Panc1 (cell line): Measurements from ENCODE around the gene CCDC175.

Experiments
- SIN3A ChIP-seq: IDR thresholded peaks from 2 replicates; pipeline ENCODE4 v1.6.1; 2012; ENCODE audit warnings: low read depth, mild to moderate bottlenecking, low read length, moderate library complexity, borderline replicate concordance; ENCODE audit not compliant: insufficient read depth
- TF ChIP-seq, protein P1 (sequence below): fragments of 450-650 bp; IDR thresholded peaks from 2 replicates; pipeline ENCODE4 v1.5.1; 2017; ENCODE audit warnings: mild to moderate bottlenecking
- TF ChIP-seq, protein P2 (sequence below), 2 experiments: IDR thresholded peaks; 2 replicates each; pipeline ENCODE4 v1.6.1; 2011 to 2012; ENCODE audit warnings: low read depth in 2 of 2, control low read depth in 1 of 2, low read length in 1 of 2, mild to moderate bottlenecking in 1 of 2, moderate library complexity in 1 of 2; ENCODE audit not compliant: insufficient read depth in 1 of 2

- TF ChIP-seq, protein P1, sequence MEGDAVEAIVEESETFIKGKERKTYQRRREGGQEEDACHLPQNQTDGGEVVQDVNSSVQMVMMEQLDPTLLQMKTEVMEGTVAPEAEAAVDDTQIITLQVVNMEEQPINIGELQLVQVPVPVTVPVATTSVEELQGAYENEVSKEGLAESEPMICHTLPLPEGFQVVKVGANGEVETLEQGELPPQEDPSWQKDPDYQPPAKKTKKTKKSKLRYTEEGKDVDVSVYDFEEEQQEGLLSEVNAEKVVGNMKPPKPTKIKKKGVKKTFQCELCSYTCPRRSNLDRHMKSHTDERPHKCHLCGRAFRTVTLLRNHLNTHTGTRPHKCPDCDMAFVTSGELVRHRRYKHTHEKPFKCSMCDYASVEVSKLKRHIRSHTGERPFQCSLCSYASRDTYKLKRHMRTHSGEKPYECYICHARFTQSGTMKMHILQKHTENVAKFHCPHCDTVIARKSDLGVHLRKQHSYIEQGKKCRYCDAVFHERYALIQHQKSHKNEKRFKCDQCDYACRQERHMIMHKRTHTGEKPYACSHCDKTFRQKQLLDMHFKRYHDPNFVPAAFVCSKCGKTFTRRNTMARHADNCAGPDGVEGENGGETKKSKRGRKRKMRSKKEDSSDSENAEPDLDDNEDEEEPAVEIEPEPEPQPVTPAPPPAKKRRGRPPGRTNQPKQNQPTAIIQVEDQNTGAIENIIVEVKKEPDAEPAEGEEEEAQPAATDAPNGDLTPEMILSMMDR, result no peak
- TF ChIP-seq, protein P2, sequence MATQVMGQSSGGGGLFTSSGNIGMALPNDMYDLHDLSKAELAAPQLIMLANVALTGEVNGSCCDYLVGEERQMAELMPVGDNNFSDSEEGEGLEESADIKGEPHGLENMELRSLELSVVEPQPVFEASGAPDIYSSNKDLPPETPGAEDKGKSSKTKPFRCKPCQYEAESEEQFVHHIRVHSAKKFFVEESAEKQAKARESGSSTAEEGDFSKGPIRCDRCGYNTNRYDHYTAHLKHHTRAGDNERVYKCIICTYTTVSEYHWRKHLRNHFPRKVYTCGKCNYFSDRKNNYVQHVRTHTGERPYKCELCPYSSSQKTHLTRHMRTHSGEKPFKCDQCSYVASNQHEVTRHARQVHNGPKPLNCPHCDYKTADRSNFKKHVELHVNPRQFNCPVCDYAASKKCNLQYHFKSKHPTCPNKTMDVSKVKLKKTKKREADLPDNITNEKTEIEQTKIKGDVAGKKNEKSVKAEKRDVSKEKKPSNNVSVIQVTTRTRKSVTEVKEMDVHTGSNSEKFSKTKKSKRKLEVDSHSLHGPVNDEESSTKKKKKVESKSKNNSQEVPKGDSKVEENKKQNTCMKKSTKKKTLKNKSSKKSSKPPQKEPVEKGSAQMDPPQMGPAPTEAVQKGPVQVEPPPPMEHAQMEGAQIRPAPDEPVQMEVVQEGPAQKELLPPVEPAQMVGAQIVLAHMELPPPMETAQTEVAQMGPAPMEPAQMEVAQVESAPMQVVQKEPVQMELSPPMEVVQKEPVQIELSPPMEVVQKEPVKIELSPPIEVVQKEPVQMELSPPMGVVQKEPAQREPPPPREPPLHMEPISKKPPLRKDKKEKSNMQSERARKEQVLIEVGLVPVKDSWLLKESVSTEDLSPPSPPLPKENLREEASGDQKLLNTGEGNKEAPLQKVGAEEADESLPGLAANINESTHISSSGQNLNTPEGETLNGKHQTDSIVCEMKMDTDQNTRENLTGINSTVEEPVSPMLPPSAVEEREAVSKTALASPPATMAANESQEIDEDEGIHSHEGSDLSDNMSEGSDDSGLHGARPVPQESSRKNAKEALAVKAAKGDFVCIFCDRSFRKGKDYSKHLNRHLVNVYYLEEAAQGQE (IDR thresholded peaks at IDR 0.05; ENCODE audit: insufficient read depth in 1 of 2, low read depth in 2 of 2, low read length in 1 of 2), result no peak
- TF ChIP-seq SIN3A, result no peak
Measured at GRCh38 chr14:59484639-59485175, 91.9 kb downstream of the CCDC175 start.
